Common myeloid progenitor, CD34-positive (primary cell): ENCODE measurements around the gene SLC46A3. TPM values are rescaled to one million over a fixed set of nuclear protein-coding genes. Genes with fewer than 3 reads are reported as not detected.
A peak's percentile ranks its signal among the peaks of the same experiment; 100 is the strongest.

ENCODE experiments used
- CTCF ChIA-PET: fragments of 350-600 bp; sonication (Branson Sonifier 250); formaldehyde crosslinking; loops from one replicate; lab custom pipeline; 2021; ENCODE audit warnings: antibody characterized with exemption; lab: Charles Lee
- POLR2A ChIA-PET: fragments of 350-600 bp; sonication (Branson Sonifier 250); formaldehyde crosslinking; loops from one replicate; lab custom pipeline; 2021; ENCODE audit warnings: antibody characterized with exemption; lab: Charles Lee
- DNase-seq, 3 donors: peaks; one replicate each; pipeline versions ENCODE4 v3.0.0 to v3.0.0-alpha.2; 2013
- H3K27ac ChIP-seq, 2 experiments: 1 replicate in 1 of 2; 2 replicates in 1 of 2; pipeline ENCODE4 v1.7.0; 2013; ENCODE audit warnings: inconsistent platforms in 2 of 2, low read length in 2 of 2, mild to moderate bottlenecking in 2 of 2, low read depth in 1 of 2, moderate library complexity in 1 of 2; ENCODE audit not compliant: severe bottlenecking in 2 of 2, insufficient read depth in 1 of 2, poor library complexity in 1 of 2
- H3K27me3 ChIP-seq, 5 experiments: replicated peaks in 2 of 5; 1 replicate in 3 of 5; 2 replicates in 2 of 5; pipeline versions ENCODE4 v1.6.1 to v1.7.0; 2013; ENCODE audit warnings: low read length in 4 of 5, mild to moderate bottlenecking in 2 of 5, moderate library complexity in 2 of 5, inconsistent platforms in 1 of 5; ENCODE audit not compliant: insufficient read depth in 5 of 5, control insufficient read depth in 4 of 5
- H3K36me3 ChIP-seq, 4 experiments: 1 replicate in 2 of 4; 2 replicates in 2 of 4; pipeline versions ENCODE4 v1.6.1 to v1.7.0; 2013; ENCODE audit warnings: low read length in 3 of 4, control low read depth in 1 of 4, mild to moderate bottlenecking in 1 of 4; ENCODE audit not compliant: control insufficient read depth in 4 of 4, insufficient read depth in 4 of 4
- H3K4me1 ChIP-seq, 4 experiments: 1 replicate in 3 of 4; 2 replicates in 1 of 4; pipeline versions ENCODE4 v1.6.1 to v1.7.1; 2013; ENCODE audit warnings: low read length in 3 of 4, mild to moderate bottlenecking in 3 of 4, control low read depth in 1 of 4, inconsistent platforms in 1 of 4, moderate library complexity in 1 of 4; ENCODE audit not compliant: control insufficient read depth in 4 of 4, insufficient read depth in 4 of 4; ENCODE audit errors: control extremely low read depth in 1 of 4
- H3K4me3 ChIP-seq, 7 experiments: 1 replicate in 4 of 7; 2 replicates in 3 of 7; pipeline versions ENCODE4 v1.5.1 to v1.7.0; 2013; ENCODE audit warnings: mild to moderate bottlenecking in 7 of 7, low read length in 6 of 7, moderate library complexity in 6 of 7, inconsistent platforms in 2 of 7, low read depth in 2 of 7, control low read depth in 1 of 7; ENCODE audit not compliant: insufficient read depth in 4 of 7, control insufficient read depth in 1 of 7; ENCODE audit errors: extremely low read depth in 1 of 7
- H3K9me3 ChIP-seq, 5 experiments: 1 replicate in 4 of 5; 2 replicates in 1 of 5; pipeline versions ENCODE4 v1.6.1 to v1.7.1; 2013; ENCODE audit warnings: low read length in 4 of 5, mild to moderate bottlenecking in 2 of 5, inconsistent platforms in 1 of 5, low read depth in 1 of 5, moderate library complexity in 1 of 5; ENCODE audit not compliant: control insufficient read depth in 4 of 5, insufficient read depth in 2 of 5; ENCODE audit errors: control extremely low read depth in 1 of 5
- whole genome bisulfite sequencing: methylation state at CpG from one replicate; pipeline ENCODE4 v1.1.5; 2013; ENCODE audit not compliant: insufficient coverage; 5-methylcytosine and 5-hydroxymethylcytosine counted together
- polyA plus RNA-seq: library from polyadenylated mRNA; unstranded; fragments of 120-200 nt; gene quantifications from one replicate; pipeline ENCODE4 v1.2.1, GENCODE V29; 2013

SLC46A3 gene
- 10.8 TPM for polyA plus RNA-seq

DNA sequence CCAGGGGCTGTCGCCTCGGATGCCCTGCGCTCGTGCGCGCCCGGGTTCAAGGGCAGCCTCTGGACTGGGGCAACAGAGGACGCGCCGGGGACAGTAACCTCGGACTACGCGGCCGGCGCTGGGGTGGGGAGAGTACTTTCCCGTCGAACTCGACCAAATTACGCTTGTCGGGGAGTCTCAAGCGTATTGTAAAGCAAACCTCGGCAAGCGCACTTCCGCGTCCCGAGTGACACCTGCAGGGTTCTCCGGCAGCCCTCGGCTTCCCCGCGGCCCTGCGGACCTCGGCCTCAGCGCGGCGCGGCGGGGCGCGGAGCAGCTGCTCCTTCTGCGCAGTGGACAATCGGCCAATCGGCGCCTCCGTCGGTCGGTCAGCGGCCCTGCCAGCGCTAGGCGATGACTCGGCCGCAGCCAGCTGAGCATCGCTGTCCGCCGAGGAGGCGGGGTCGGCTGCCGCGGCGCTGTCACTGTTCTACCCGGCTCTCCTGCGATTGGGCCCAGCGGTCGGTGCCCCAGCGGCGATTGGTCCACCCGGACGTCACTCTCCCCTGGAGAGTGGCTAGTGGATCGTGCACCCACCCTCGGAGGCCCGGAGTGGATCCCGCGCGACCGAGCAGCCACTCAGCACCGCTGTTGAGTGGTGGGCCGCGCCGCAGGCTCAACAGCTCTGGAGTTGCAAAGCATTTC is at the start of gene SLC46A3:
Gene SLC46A3, minus strand, starts transcription at position 428 of the 684 bp plus-strand sequence. CDS start 972 bp downstream, outside the sequence.
- Histone ChIP-seq H3K36me3 (peaks cover 0 to 3% (median 0%) of the 10 kb centered on the region in 4 experiments), H3K4me1 (peaks cover 0 to 21% (median 10%) of the 10 kb centered on the region in 4 experiments), H3K27me3 (no peaks in the 10 kb centered on the region), H3K27ac (peak within 1 kb of the TSS; percentile 40 to 77), H3K4me3 (peak within 1 kb of the TSS; percentile 67 to 96 (median 85)), H3K9me3 (no peaks in the 10 kb centered on the region)
- POLR2A ChIA-PET: no interaction called here
- WGBS: under 1% methylated on average over 70 of the region's 78 CpGs
- CTCF ChIA-PET: interaction anchor here (0.8 to 2.3 kb wide), 4 partner anchors 26 to 78 kb away, joined by 3 to 7 read pairs (median 4); no protein-coding TSS in a partner anchor
- DNase-seq: peak; percentile 95 to 98 (median 98)

DNA sequence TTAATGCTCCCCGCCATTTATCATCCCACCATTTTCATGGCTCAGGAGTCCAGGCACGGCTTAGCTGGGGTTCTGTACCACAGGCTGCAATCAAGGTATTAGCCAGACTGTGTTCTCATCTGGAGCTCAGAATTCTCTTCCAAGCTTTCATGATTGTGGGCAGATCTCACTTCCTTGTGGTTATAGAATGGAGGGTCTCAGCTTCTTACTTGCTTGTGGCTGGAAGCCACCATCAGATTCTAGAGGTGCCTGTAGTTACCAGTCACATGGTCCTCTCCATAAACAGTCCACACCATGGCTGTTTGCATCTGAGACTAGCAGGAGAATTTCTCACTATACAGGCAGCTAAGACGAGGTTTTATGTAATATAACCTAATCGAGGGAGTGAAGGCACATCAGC is 45.1 kb upstream of the SLC46A3 start:
- H3K27me3 ChIP-seq: no peaks in the 10 kb centered on the region
- no peak overlapping the region for H3K4me3 ChIP-seq
- CTCF ChIA-PET: interaction anchor here (1.8 to 3.9 kb wide), 2 partner anchors 9 to 33 kb away, joined by 5 to 11 read pairs; no protein-coding TSS in a partner anchor
- WGBS: 92% methylated on average over 4 of the region's 4 CpGs
- POLR2A ChIA-PET: no interaction called here
- H3K9me3 ChIP-seq: peaks cover 0 to 18% (median 5%) of the 10 kb centered on the region in 5 experiments
- no peak for DNase-seq
- H3K27ac ChIP-seq: no peak overlapping the region
- H3K4me1 ChIP-seq: peaks cover 0 to 7% (median 0%) of the 10 kb centered on the region in 4 experiments
- H3K36me3 ChIP-seq: no peaks in the 10 kb centered on the region

GRCh38 chr13:28761586-28761985 is 42.8 kb upstream of the SLC46A3 start:
- Histone ChIP-seq H3K36me3 (no peaks in the 10 kb centered on the region), H3K4me1 (peaks cover 0 to 7% (median 0%) of the 10 kb centered on the region in 4 experiments), H3K27me3 (no peaks in the 10 kb centered on the region), H3K4me3 (no peak overlapping the region), H3K27ac (no peak overlapping the region), H3K9me3 (peaks cover 0 to 17% (median 5%) of the 10 kb centered on the region in 5 experiments)
- no peak for DNase-seq
- 100% methylated on average over 1 of the region's 4 CpGs for WGBS
- ChIA-PET CTCF (no interaction called here), POLR2A (no interaction called here)

DNA sequence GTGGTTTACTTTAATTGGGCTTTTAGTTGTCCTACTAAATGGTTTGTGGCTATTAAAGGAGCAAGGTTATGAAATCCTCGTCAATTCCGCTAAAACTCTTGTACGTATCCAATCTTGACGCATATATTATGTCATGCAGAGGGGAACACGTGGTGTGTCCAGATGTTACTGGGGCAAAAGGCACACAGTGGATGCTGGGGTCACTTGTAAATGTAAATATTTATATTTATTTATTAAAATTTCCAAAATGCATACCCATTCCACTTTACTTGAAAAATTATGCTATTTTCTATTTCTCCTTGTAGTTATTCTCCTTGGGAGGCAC is 36.7 kb upstream of the SLC46A3 start:
- Histone ChIP-seq H3K27me3 (no peaks in the 10 kb centered on the region), H3K4me1 (peaks cover 0 to 40% (median 22%) of the 10 kb centered on the region in 4 experiments), H3K4me3 (peak overlapping the region in 4 of 7 experiments; percentile 50 to 61 (median 55)), H3K36me3 (no peaks in the 10 kb centered on the region), H3K27ac (peak overlapping the region in 1 of 2 experiments; percentile 30), H3K9me3 (peaks cover 0 to 17% (median 3%) of the 10 kb centered on the region in 5 experiments)
- CTCF ChIA-PET: interaction anchor here (2.3 kb wide), 1 partner anchor 9 kb away, joined by 11 read pairs; no protein-coding TSS in a partner anchor
- 100% methylated on average over 1 of the region's 5 CpGs for WGBS
- POLR2A ChIA-PET: no interaction called here
- DNase-seq: no peak

DNA sequence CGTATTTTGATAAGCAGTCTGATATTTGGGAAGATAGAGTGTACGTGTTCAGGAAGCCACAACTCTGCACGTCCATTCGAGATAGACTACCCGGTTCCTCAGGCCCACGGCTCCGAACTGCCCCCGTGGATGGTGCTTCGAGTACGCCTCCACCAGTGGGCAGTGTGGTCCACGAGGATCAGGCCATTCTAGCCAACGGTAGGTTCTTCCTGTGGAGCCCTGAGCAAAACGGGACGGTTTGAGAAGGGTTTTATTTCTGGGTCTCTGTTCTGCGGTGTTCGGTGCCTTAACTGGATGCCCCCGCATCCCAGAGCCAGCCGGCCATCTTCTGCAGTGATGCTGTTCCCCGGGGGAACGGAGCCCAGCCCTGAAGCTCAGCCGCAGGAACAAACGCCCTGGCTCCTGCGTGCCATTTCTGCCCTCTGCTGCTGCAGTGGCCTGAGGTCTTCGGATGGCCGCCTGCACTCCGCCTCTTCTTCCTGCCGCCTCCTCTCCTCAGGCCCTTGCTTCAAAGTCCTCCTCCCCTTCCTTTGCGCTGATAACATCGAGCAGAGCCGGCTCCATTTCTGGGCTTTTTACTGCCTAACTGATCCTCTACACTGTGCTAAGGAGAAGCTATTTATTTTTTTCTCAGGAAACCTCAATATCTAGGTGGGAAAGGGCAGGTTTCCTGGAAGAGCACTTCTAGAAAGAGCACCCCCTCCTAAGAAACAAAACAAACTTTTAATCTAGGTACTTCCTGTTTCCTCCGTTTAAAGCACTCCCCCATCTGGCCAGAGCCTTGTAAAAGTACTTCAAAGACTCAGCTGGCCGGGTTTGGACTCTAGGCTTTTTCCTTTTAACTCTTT is 36.2 kb upstream of the SLC46A3 start:
- Histone ChIP-seq H3K27me3 (no peaks in the 10 kb centered on the region), H3K9me3 (peaks cover 0 to 13% (median 3%) of the 10 kb centered on the region in 5 experiments), H3K4me1 (peaks cover 0 to 43% (median 28%) of the 10 kb centered on the region in 4 experiments), H3K4me3 (peak overlapping the region in 5 of 7 experiments; percentile 12 to 61 (median 54)), H3K36me3 (no peaks in the 10 kb centered on the region), H3K27ac (peak overlapping the region in 1 of 2 experiments; percentile 30)
- WGBS: 80% methylated on average over 24 of the region's 32 CpGs
- peak in 2 of 3 donors; percentile 45 to 58 for DNase-seq
- ChIA-PET CTCF (interaction anchor here (2.3 kb wide), 1 partner anchor 9 kb away, joined by 11 read pairs; no protein-coding TSS in a partner anchor), POLR2A (no interaction called here)

- no peaks in the 10 kb centered on the region for H3K36me3 ChIP-seq
- no peak overlapping the region for H3K27ac ChIP-seq
- ChIA-PET POLR2A (no interaction called here), CTCF (interaction anchor here (2.3 kb wide), 1 partner anchor 10 kb away, joined by 11 read pairs; no protein-coding TSS in a partner anchor)
- no peaks in the 10 kb centered on the region for H3K27me3 ChIP-seq
- H3K9me3 ChIP-seq: peaks cover 0 to 10% (median 0%) of the 10 kb centered on the region in 5 experiments
- DNase-seq: no peak
- H3K4me3 ChIP-seq: no peak overlapping the region
- H3K4me1 ChIP-seq: peaks cover 0 to 44% (median 30%) of the 10 kb centered on the region in 4 experiments
- 100% methylated on average over 3 of the region's 3 CpGs for whole genome bisulfite sequencing
Observed at GRCh38 chr13:28753946-28754345, 35.2 kb upstream of the SLC46A3 start.
